Natural killer cell (primary cell): Measurements from ENCODE around the gene CES4A. TPM values are rescaled to one million over a fixed set of nuclear protein-coding genes. Genes with fewer than 3 reads are reported as not detected.

Experiments
- ATAC-seq, 3 donors: fragments of 150-1000 bp in 2 of 3; fragments of 200-7000 bp in 1 of 3; cut with Tn5 transposase; 1 replicate in 1 of 3; 2 replicates in 2 of 3; pipeline ENCODE4 v1.10.0; 2021; ENCODE audit warnings: mild to moderate bottlenecking in 2 of 3, moderate library complexity in 2 of 3
- DNase-seq, 2 donors: peaks; one replicate each; pipeline versions ENCODE4 v3.0.0 to v3.0.0-alpha.2; 2013 to 2021; ENCODE audit warnings: mixed read lengths in 1 of 2
- H3K27ac ChIP-seq: one replicate; pipeline ENCODE4 v1.5.1; 2013; ENCODE audit warnings: mild to moderate bottlenecking, low read length
- H3K27me3 ChIP-seq: one replicate; pipeline ENCODE4 v1.6.1; 2013; ENCODE audit warnings: low read length; ENCODE audit not compliant: control insufficient read depth, insufficient read depth
- H3K36me3 ChIP-seq: one replicate; pipeline ENCODE4 v1.6.1; 2013; ENCODE audit warnings: low read length; ENCODE audit not compliant: control insufficient read depth, insufficient read depth
- H3K4me1 ChIP-seq: one replicate; pipeline ENCODE4 v1.6.1; 2013; ENCODE audit warnings: low read length; ENCODE audit not compliant: control insufficient read depth, insufficient read depth
- H3K4me3 ChIP-seq: one replicate; pipeline ENCODE4 v1.5.1; 2013; ENCODE audit warnings: low read length
- H3K9me3 ChIP-seq: one replicate; pipeline ENCODE4 v1.6.1; 2013; ENCODE audit warnings: low read length; ENCODE audit not compliant: control insufficient read depth, insufficient read depth
- H3K27ac Mint-ChIP-seq, 2 donors: one replicate each; pipeline ENCODE4 v1.8.0; 2022; ENCODE audit warnings: mild to moderate bottlenecking in 2 of 2, mixed read lengths in 2 of 2, moderate library complexity in 1 of 2
- H3K27me3 Mint-ChIP-seq, 2 donors: one replicate each; pipeline ENCODE4 v1.8.0; 2022; ENCODE audit warnings: low read depth in 2 of 2, mixed read lengths in 2 of 2
- H3K36me3 Mint-ChIP-seq: one replicate; pipeline ENCODE4 v1.8.0; 2022; ENCODE audit warnings: mixed read lengths
- H3K4me1 Mint-ChIP-seq, 2 donors: one replicate each; pipeline ENCODE4 v1.8.0; 2022; ENCODE audit warnings: mixed read lengths in 2 of 2
- H3K4me3 Mint-ChIP-seq: one replicate; pipeline ENCODE4 v1.8.0; 2022; ENCODE audit warnings: mild to moderate bottlenecking, moderate library complexity, mixed read lengths
- H3K9me3 Mint-ChIP-seq, 2 donors: one replicate each; pipeline ENCODE4 v1.8.0; 2022; ENCODE audit warnings: mixed read lengths in 2 of 2
- WGBS: methylation state at CpG from one replicate; pipeline ENCODE4 v1.1.7; 2013; ENCODE audit warnings: missing lambda C conversion rate; ENCODE audit not compliant: insufficient coverage; 5-methylcytosine and 5-hydroxymethylcytosine counted together
- intact Hi-C: fragments of 100-400 bp; cut with micrococcal nuclease; formaldehyde crosslinking; loops from one replicate; pipeline ENCODE4 v1.14.2; 2022
- total RNA-seq, 4 donors: library from RNA; stranded (reverse); fragments of 120-200 nt in 1 of 4; gene quantifications; one replicate each; pipeline versions ENCODE4 v1.2.3 to v1.2.4, GENCODE V29; 2013 to 2022
- TF ChIP-seq, protein P1 (sequence below): fragments of 200-600 bp; IDR thresholded peaks from one replicate; pipeline ENCODE4 v1.8.0; 2022; ENCODE audit warnings: antibody characterized with exemption

CES4A gene
- 1 to 10 TPM; 7.5 to 9.0 (median 8.8) TPM for total RNA-seq
- 3.9 TPM for total RNA-seq (2013)

- WGBS = 84% methylated on average over 11 of the region's 11 CpGs
- Mint-ChIP-seq H3K4me3 (no peak within 1 kb of the TSS), H3K4me1 (no peaks in the 10 kb centered on the region), H3K9me3 (no peaks in the 10 kb centered on the region), H3K27ac (no peak within 1 kb of the TSS), H3K36me3 (no peaks in the 10 kb centered on the region), H3K27me3 (peaks cover 0 to 4% of the 10 kb centered on the region in 2 donors)
- TF ChIP-seq, protein P1, sequence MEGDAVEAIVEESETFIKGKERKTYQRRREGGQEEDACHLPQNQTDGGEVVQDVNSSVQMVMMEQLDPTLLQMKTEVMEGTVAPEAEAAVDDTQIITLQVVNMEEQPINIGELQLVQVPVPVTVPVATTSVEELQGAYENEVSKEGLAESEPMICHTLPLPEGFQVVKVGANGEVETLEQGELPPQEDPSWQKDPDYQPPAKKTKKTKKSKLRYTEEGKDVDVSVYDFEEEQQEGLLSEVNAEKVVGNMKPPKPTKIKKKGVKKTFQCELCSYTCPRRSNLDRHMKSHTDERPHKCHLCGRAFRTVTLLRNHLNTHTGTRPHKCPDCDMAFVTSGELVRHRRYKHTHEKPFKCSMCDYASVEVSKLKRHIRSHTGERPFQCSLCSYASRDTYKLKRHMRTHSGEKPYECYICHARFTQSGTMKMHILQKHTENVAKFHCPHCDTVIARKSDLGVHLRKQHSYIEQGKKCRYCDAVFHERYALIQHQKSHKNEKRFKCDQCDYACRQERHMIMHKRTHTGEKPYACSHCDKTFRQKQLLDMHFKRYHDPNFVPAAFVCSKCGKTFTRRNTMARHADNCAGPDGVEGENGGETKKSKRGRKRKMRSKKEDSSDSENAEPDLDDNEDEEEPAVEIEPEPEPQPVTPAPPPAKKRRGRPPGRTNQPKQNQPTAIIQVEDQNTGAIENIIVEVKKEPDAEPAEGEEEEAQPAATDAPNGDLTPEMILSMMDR = no peak
- ATAC-seq = no peak
- no peaks in the 10 kb centered on the region for H3K27me3 ChIP-seq
- H3K27ac ChIP-seq = no peak within 1 kb of the TSS
- no peak within 1 kb of the TSS for H3K4me3 ChIP-seq
- H3K9me3 ChIP-seq = no peaks in the 10 kb centered on the region
- no peaks in the 10 kb centered on the region for H3K36me3 ChIP-seq
- H3K4me1 ChIP-seq = peaks cover 11% of the 10 kb centered on the region
- intact Hi-C loops = no loop called here
- DNase-seq = no peak
Observed at GRCh38 chr16:66988197-66988788, at the start of gene CES4A. Gene CES4A, plus strand, starts transcription at chr16:66988589. Its CDS starts 184 bp downstream, at chr16:66988773.

GRCh38 chr16:66939366-66939765, 49.0 kb upstream of the CES4A start:
- no peak for ATAC-seq
- intact Hi-C loops = no loop called here
- TF ChIP-seq, protein P1 = no peak
- H3K4me1 ChIP-seq = peaks cover 17% of the 10 kb centered on the region
- Mint-ChIP-seq H3K4me3 (no peak overlapping the region), H3K9me3 (no peaks in the 10 kb centered on the region), H3K36me3 (no peaks in the 10 kb centered on the region), H3K4me1 (peaks cover 15 to 32% of the 10 kb centered on the region in 2 donors), H3K27ac (no peak overlapping the region), H3K27me3 (no peaks in the 10 kb centered on the region)
- no peaks in the 10 kb centered on the region for H3K27me3 ChIP-seq
- peaks cover 36% of the 10 kb centered on the region for H3K36me3 ChIP-seq
- H3K27ac ChIP-seq = no peak overlapping the region
- DNase-seq = no peak
- no peak overlapping the region for H3K4me3 ChIP-seq
- H3K9me3 ChIP-seq = no peaks in the 10 kb centered on the region

DNA sequence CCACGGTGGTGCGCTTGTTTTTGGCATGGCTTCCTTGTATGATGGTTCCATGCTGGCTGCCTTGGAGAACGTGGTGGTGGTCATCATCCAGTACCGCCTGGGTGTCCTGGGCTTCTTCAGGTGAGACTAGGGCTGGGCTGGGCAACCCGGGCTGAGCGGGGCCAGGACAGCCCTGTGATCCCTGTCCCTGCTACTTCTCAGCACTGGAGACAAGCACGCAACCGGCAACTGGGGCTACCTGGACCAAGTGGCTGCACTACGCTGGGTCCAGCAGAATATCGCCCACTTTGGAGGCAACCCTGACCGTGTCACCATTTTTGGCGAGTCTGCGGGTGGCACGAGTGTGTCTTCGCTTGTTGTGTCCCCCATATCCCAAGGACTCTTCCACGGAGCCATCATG, 48.2 kb upstream of the CES4A start:
- H3K9me3 Mint-ChIP-seq = no peaks in the 10 kb centered on the region
- 96% methylated on average over 16 of the region's 16 CpGs for WGBS
- H3K27ac ChIP-seq = no peak overlapping the region
- no peaks in the 10 kb centered on the region for H3K36me3 Mint-ChIP-seq
- peaks cover 14% of the 10 kb centered on the region for H3K4me1 ChIP-seq
- H3K27ac Mint-ChIP-seq = no peak overlapping the region
- no peaks in the 10 kb centered on the region for H3K27me3 ChIP-seq
- DNase-seq (no peak), ATAC-seq (no peak)
- H3K4me1 Mint-ChIP-seq = peaks cover 10 to 23% of the 10 kb centered on the region in 2 donors
- intact Hi-C loops = no loop called here
- peaks cover 36% of the 10 kb centered on the region for H3K36me3 ChIP-seq
- H3K4me3 ChIP-seq = no peak overlapping the region
- TF ChIP-seq, protein P1 = no peak
- H3K9me3 ChIP-seq = no peaks in the 10 kb centered on the region
- no peak overlapping the region for H3K4me3 Mint-ChIP-seq
- no peaks in the 10 kb centered on the region for H3K27me3 Mint-ChIP-seq

DNA sequence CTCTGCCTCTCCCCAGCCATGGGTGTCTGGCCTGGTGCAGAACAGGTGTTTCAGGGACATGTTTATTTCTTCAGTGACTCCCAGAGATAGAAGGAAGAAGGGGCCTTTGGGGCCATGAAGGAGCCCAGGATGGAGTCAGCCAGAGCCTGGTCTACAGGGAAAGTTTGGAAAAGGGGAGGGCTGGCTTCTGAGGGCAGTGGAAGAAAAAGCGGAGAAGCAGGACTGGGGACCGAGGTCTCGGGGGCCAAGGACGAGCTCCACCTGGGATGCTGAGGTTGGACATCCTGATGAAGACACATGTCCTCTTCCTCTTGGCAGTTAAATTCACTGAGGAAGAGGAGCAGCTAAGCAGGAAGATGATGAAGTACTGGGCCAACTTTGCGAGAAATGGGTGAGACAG, 45.4 kb upstream of the CES4A start:
- WGBS = 90% methylated on average over 5 of the region's 5 CpGs
- H3K4me3 Mint-ChIP-seq = no peak overlapping the region
- peaks cover 36% of the 10 kb centered on the region for H3K36me3 ChIP-seq

More for the DNA sequence above, 45.4 kb upstream of the CES4A start:
- Histone ChIP-seq H3K27ac (no peak overlapping the region), H3K9me3 (no peaks in the 10 kb centered on the region), H3K4me3 (no peak overlapping the region), H3K27me3 (no peaks in the 10 kb centered on the region), H3K4me1 (peaks cover 7% of the 10 kb centered on the region)
- intact Hi-C loops = no loop called here
- Mint-ChIP-seq H3K27me3 (no peaks in the 10 kb centered on the region), H3K4me1 (peaks cover 12 to 13% of the 10 kb centered on the region in 2 donors), H3K36me3 (no peaks in the 10 kb centered on the region), H3K27ac (no peak overlapping the region), H3K9me3 (no peaks in the 10 kb centered on the region)
- DNase-seq = no peak
- TF ChIP-seq, protein P1 = no peak
- no peak for ATAC-seq
